Type B pancreatic cell (in vitro differentiated cells): Measurements from ENCODE around the gene REXO4. TPM values are rescaled to one million over a fixed set of nuclear protein-coding genes. Genes with fewer than 3 reads are reported as not detected.

Source experiments
- DNase-seq: peaks from one replicate; pipeline ENCODE4 v3.0.0; 2021; ENCODE audit warnings: mixed read lengths; ENCODE audit not compliant: unreplicated experiment; ENCODE audit errors: extremely low spot score
- H3K27ac Mint-ChIP-seq: 2 replicates; pipeline ENCODE4 v1.8.0; 2021; ENCODE audit warnings: mild to moderate bottlenecking, mixed read lengths
- H3K27me3 Mint-ChIP-seq: 2 replicates; pipeline ENCODE4 v1.8.0; 2021; ENCODE audit warnings: mixed read lengths
- H3K36me3 Mint-ChIP-seq: 2 replicates; pipeline ENCODE4 v1.8.0; 2021; ENCODE audit warnings: mixed read lengths
- H3K4me1 Mint-ChIP-seq: one replicate; pipeline ENCODE4 v1.8.0; 2021; ENCODE audit warnings: mixed read lengths; ENCODE audit not compliant: unreplicated experiment
- H3K4me3 Mint-ChIP-seq: 2 replicates; pipeline ENCODE4 v1.8.0; 2021; ENCODE audit warnings: mild to moderate bottlenecking, mixed read lengths
- H3K9me3 Mint-ChIP-seq: 2 replicates; pipeline ENCODE4 v1.8.0; 2021; ENCODE audit warnings: mixed read lengths
- total RNA-seq: library from RNA; stranded (reverse); gene quantifications from 2 replicates; pipeline ENCODE4 v1.2.1, GENCODE V29; 2021; ENCODE audit warnings: low replicate concordance
- TF ChIP-seq, protein P1 (sequence below): fragments of 200-600 bp; sonication (generic); conservative IDR thresholded peaks from 2 replicates; pipeline ENCODE4 v1.5.0; 2021; ENCODE audit warnings: antibody characterized with exemption, mild to moderate bottlenecking

REXO4 gene
- total RNA-seq, 1 donor from 2014 or later, result 26.5 TPM

GRCh38 chr9:133368249-133368881 lies 49.4 kb downstream of the REXO4 start:
- H3K4me3 Mint-ChIP-seq, result peak overlapping the region; percentile 51
- no peaks in the 10 kb centered on the region for H3K27me3 Mint-ChIP-seq
- TF ChIP-seq, protein P1, sequence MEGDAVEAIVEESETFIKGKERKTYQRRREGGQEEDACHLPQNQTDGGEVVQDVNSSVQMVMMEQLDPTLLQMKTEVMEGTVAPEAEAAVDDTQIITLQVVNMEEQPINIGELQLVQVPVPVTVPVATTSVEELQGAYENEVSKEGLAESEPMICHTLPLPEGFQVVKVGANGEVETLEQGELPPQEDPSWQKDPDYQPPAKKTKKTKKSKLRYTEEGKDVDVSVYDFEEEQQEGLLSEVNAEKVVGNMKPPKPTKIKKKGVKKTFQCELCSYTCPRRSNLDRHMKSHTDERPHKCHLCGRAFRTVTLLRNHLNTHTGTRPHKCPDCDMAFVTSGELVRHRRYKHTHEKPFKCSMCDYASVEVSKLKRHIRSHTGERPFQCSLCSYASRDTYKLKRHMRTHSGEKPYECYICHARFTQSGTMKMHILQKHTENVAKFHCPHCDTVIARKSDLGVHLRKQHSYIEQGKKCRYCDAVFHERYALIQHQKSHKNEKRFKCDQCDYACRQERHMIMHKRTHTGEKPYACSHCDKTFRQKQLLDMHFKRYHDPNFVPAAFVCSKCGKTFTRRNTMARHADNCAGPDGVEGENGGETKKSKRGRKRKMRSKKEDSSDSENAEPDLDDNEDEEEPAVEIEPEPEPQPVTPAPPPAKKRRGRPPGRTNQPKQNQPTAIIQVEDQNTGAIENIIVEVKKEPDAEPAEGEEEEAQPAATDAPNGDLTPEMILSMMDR, result no peak
- peak overlapping the region; percentile 84 for H3K27ac Mint-ChIP-seq
- H3K9me3 Mint-ChIP-seq, result no peaks in the 10 kb centered on the region
- no peak for DNase-seq
- H3K4me1 Mint-ChIP-seq, result peaks cover 50% of the 10 kb centered on the region
- H3K36me3 Mint-ChIP-seq, result peaks cover 15% of the 10 kb centered on the region

DNA sequence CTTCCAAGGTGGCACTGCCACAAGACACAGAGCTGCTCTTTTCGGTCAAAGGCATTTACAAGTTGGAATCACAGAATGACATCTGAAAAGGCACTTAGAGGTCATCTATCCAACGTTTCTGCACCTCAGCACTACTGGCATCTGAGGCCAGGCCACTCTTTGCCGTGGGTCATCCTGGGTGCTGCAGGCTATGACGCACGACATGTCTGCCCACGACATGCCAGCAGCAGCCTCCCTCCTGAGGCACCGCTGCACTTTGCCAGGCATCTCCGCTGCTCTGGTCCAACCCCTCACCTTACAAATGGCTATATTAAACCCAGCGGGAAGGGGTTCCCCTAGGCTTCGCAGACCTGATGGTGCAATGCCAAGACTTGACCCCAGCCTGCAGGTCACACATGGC lies 50.0 kb downstream of the REXO4 start:
- no peak overlapping the region for H3K27ac Mint-ChIP-seq
- TF ChIP-seq, protein P1, result no peak
- peaks cover 15% of the 10 kb centered on the region for H3K36me3 Mint-ChIP-seq
- no peaks in the 10 kb centered on the region for H3K27me3 Mint-ChIP-seq
- H3K9me3 Mint-ChIP-seq, result no peaks in the 10 kb centered on the region
- peaks cover 50% of the 10 kb centered on the region for H3K4me1 Mint-ChIP-seq
- no peak for DNase-seq
- no peak overlapping the region for H3K4me3 Mint-ChIP-seq

- no peaks in the 10 kb centered on the region for H3K27me3 Mint-ChIP-seq
- TF ChIP-seq, protein P1, result no peak
- H3K4me1 Mint-ChIP-seq, result peaks cover 44% of the 10 kb centered on the region
- no peak overlapping the region for H3K4me3 Mint-ChIP-seq
- peaks cover 15% of the 10 kb centered on the region for H3K36me3 Mint-ChIP-seq
- no peaks in the 10 kb centered on the region for H3K9me3 Mint-ChIP-seq
- no peak for DNase-seq
- no peak overlapping the region for H3K27ac Mint-ChIP-seq
Observed at GRCh38 chr9:133367221-133367620, 50.6 kb downstream of the REXO4 start.

DNA sequence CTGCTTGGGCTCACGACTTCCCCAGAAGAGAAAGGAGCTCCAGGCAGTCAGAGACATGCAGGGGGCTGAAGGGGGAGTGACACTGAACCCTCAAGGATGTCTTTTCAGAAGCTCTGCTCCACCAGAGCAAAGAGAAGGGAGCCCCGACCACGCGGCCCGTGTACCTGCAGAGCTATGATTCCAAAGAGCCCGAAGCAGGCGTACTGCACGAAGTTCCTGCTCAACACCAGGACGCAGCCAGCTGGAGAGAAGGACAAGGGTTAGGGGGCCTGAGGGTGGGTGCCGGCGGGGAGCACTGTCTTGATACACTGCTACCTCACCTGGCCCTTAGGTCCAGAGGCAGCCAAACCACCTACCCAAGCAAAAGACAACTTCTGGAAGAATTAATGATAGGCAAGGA lies 51.4 kb downstream of the REXO4 start:
- H3K4me3 Mint-ChIP-seq, result no peak overlapping the region
- peaks cover 38% of the 10 kb centered on the region for H3K4me1 Mint-ChIP-seq
- H3K36me3 Mint-ChIP-seq, result peaks cover 12% of the 10 kb centered on the region
- no peak overlapping the region for H3K27ac Mint-ChIP-seq
- H3K9me3 Mint-ChIP-seq, result no peaks in the 10 kb centered on the region
- H3K27me3 Mint-ChIP-seq, result no peaks in the 10 kb centered on the region
- TF ChIP-seq, protein P1, result no peak
- no peak for DNase-seq

GRCh38 chr9:133362359-133363044 lies 55.3 kb downstream of the REXO4 start:
- TF ChIP-seq, protein P1, result no peak
- no peak overlapping the region for H3K4me3 Mint-ChIP-seq
- peaks cover 15% of the 10 kb centered on the region for H3K4me1 Mint-ChIP-seq
- peaks cover 7% of the 10 kb centered on the region for H3K36me3 Mint-ChIP-seq
- no peaks in the 10 kb centered on the region for H3K27me3 Mint-ChIP-seq
- no peaks in the 10 kb centered on the region for H3K9me3 Mint-ChIP-seq
- H3K27ac Mint-ChIP-seq, result no peak overlapping the region
- DNase-seq, result no peak
